GM19240 (cell line): Measurements from ENCODE around the gene CLTB.

Experiments used
- DNase-seq: peaks from one replicate; pipeline ENCODE4 v3.0.0; 2011; ENCODE audit warnings: low spot score; ENCODE audit not compliant: insufficient read length

The CLTB gene

DNA sequence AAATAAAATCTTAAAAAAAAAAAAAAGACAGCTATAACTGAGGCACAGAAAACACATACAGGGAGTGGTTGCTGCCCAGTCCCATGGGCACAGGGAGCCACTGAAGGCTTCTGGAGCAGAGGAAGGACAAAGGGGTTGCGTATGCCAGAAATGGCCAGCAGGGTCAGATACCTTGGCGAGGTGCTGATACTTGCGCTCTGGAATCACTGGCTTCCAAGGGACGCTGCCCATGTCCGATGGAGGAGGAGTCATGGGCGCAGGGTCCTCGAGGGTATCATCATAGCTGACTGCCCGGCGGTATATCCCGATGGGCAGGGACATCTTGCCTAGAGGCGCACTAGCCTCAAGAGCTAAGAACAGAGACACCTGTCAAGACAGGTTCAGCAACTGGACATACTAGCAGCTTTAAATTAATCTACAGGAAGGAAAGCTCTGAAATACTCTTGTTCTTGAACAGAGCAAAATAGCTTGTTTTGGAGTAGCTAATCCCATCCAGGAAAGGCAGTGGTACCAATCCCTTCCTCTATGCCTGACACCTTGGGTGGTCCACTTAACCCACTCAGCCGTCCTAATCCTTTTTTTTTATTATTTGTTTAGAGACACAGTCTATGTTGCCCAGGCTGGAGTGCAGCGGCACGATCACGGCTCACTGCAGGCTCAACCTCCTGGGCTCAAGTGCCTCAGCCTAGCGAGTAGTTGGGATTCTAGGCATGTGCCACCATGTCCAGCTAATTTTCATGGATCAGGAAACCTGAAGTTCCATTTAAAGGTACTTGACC, 60.8 kb downstream of the CLTB start:
- no peak for DNase-seq

DNA sequence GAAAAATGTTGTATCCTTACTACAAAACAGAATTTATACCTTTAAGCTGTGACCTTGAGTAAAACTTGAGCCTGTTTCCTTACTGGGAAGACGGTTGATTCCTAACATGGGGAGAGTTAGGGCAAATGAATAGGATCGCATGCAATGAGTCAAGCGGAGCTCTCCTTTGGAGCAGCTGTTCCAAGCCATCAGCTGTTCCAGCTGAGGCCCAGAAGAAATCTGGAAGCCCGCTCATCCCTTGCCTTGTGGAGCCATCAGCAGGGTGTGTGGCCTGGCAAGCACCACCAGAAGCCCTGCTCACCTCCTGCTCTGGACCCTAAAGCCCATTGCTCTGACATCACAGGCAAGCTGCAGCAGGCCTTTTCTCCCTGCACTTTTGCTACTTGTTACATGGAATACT, 62.8 kb downstream of the CLTB start:
- DNase-seq: no peak

DNA sequence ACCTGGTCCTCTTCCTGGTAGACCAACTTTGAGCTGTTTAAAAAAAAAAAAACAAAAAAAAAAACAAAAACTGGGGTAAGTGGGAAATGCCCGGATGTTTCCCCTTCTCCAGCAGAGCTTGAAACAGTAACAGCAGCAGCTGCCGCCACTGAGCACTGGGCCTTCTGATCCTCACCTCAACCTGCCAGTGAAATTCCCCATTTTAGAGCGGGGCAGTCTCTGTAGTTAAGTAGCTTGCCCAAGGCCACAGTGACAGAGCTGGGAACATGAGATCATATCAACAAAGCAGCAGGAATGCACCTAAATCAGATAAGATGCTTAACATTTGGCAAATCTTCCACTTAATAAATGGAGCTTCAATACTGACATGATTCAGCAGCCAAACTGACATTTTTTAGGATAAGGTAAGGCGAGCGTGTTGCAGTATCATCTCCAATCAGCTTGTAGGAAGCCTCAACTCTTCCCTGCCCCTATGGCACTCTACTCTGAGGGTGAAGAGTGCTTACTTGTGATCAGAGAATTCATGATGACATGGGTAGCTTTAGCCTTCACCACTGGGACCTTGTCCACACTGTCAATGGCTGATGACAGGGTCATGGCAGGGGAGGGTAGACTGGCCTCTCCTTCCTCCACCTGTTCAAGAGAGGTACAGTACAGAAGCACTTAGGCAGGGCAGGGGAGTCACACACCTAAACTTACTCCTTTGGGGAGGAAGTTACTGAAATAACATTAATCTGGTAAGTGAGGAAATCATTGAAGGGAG, 64.0 kb downstream of the CLTB start:
- DNase-seq: no peak

DNA sequence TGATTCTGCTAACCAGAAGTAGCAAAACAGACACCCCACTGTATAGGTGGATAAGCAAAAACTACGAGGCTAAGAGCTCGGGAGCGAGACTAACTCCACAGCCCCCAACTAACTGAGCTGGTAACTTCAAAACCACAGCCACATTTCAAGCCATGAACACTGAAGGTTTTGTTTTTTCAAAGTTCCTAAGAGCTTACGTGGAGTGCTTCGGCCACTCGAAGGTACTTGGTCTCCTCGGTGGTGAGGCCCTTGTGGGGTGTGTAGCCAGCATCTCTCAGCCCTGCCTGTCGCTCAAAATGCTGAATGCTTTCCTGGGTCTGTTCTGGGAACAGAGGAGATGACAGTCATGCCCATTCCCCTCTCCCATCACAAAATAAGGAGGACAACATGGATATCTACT, 65.9 kb downstream of the CLTB start:
- DNase-seq: no peak

DNA sequence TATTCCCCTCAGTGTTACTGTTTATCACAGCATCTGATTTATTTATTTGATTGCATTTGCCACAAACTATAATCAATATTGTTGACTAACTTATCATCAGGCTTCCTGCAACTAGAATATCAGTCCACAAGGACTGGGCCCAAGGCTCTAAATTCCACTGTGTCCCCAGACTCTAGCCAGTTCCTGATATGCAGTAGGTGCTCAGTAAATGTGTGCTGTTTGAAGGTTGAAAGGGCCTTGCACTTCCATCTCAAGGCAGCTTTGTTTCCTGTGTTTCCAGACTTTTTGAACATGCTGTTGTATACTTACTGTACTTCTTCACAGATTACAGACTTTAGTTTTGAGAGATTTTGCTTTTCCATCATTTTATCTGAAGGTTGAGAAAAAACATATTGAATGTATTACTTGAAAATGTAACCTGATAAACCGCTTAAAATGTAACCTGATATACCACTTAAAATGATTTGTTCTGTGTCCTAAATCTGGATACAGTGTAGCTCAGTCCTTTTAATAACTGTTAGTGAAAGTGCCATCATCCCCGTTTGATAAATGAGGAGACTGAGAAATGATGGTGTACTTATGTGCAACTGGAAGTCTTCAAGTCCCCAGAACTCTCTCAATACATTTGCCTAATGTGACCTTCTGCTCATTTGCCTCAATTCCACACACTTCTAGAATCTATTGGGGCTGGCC, 73.4 kb downstream of the CLTB start:
- no peak for DNase-seq
